H1 (cell line): ENCODE results near the gene FBXO46. TPM values are rescaled to one million over a fixed set of nuclear protein-coding genes. Genes with fewer than 3 reads are reported as not detected.

Experiments used
- CTCF ChIA-PET: fragments of 300-600 bp; sonication (Branson Sonifier 250); formaldehyde crosslinking; loops from one replicate; lab custom pipeline; 2021; ENCODE audit not compliant: partially characterized antibody; lab: Charles Lee
- POLR2A ChIA-PET: fragments of 300-600 bp; sonication (Branson Sonifier 250); formaldehyde crosslinking; loops from one replicate; lab custom pipeline; 2021; ENCODE audit warnings: inconsistent platforms; ENCODE audit not compliant: partially characterized antibody; lab: Charles Lee
- DNase-seq, 2 experiments: peaks; one replicate each; pipeline versions ENCODE4 v3.0.0 to v3.0.0-alpha.2; 2010 to 2022; ENCODE audit warnings: low spot score in 2 of 2, low read depth in 1 of 2, mixed read lengths in 1 of 2
- FAIRE-seq: peaks from 2 replicates; lab custom pipeline; 2011; peaks lifted over from hg19 to GRCh38; lab: Jason Lieb, UNC
- H2AFZ ChIP-seq: 2 replicates; pipeline ENCODE4 v1.8.1; 2012; ENCODE audit warnings: low read length, inconsistent platforms
- H2AK5ac ChIP-seq: 2 replicates; pipeline ENCODE4 v1.6.1; 2013; ENCODE audit warnings: low read depth, low read length
- H2BK120ac ChIP-seq: replicated peaks from 2 replicates; pipeline ENCODE3; 2013; ENCODE audit warnings: low read depth, low read length, inconsistent platforms
- H2BK12ac ChIP-seq: 2 replicates; pipeline ENCODE4 v1.6.1; 2013; ENCODE audit warnings: low read depth, low read length
- H2BK15ac ChIP-seq: 2 replicates; pipeline ENCODE4 v1.6.1; 2013; ENCODE audit warnings: low read length
- H2BK20ac ChIP-seq: 2 replicates; pipeline ENCODE4 v1.6.1; 2013; ENCODE audit warnings: low read length
- H2BK5ac ChIP-seq: 2 replicates; pipeline ENCODE4 v1.6.1; 2013; ENCODE audit warnings: low read depth, low read length
- H3K14ac ChIP-seq: 2 replicates; pipeline ENCODE4 v1.6.1; 2013; ENCODE audit warnings: inconsistent platforms; ENCODE audit not compliant: insufficient read length
- H3K18ac ChIP-seq: 2 replicates; pipeline ENCODE4 v1.6.1; 2013; ENCODE audit warnings: low read length; ENCODE audit errors: extremely low read depth
- H3K23ac ChIP-seq: 2 replicates; pipeline ENCODE4 v1.6.1; 2013; ENCODE audit warnings: inconsistent platforms; ENCODE audit not compliant: insufficient read length
- H3K23me2 ChIP-seq: 2 replicates; pipeline ENCODE4 v1.6.1; 2013; ENCODE audit warnings: low read depth, low read length
- H3K27ac ChIP-seq: 2 replicates; pipeline ENCODE4 v1.6.1; 2011; ENCODE audit warnings: low read depth, low read length, inconsistent platforms
- H3K27me3 ChIP-seq, 4 experiments: replicated peaks in 1 of 4; 1 replicate in 1 of 4; 2 replicates in 3 of 4; pipeline versions ENCODE4 v1.6.1 to v1.8.1; 2011 to 2013; ENCODE audit warnings: low read length in 3 of 4, mild to moderate bottlenecking in 3 of 4, inconsistent platforms in 2 of 4, mixed read lengths in 2 of 4, moderate library complexity in 1 of 4; ENCODE audit not compliant: control insufficient read depth in 3 of 4, insufficient read depth in 3 of 4; ENCODE audit errors: extremely low read depth in 1 of 4
- H3K36me3 ChIP-seq, 4 experiments: 2 replicates each; pipeline versions ENCODE4 v1.6.1 to v1.8.1; 2011 to 2013; ENCODE audit warnings: mild to moderate bottlenecking in 4 of 4, low read length in 3 of 4, moderate library complexity in 2 of 4, control low read depth in 1 of 4, inconsistent platforms in 1 of 4; ENCODE audit not compliant: insufficient read depth in 4 of 4, control insufficient read depth in 2 of 4
- H3K4ac ChIP-seq: replicated peaks from 2 replicates; pipeline ENCODE3; 2013; ENCODE audit warnings: low read length, low read depth, mixed read lengths, inconsistent platforms; ENCODE audit not compliant: insufficient read length
- H3K4me1 ChIP-seq, 4 experiments: replicated peaks in 1 of 4; 1 replicate in 1 of 4; 2 replicates in 3 of 4; pipeline versions ENCODE4 v1.6.1 to v1.8.1; 2011 to 2013; ENCODE audit warnings: low read length in 3 of 4, inconsistent platforms in 2 of 4, mixed read lengths in 1 of 4; ENCODE audit not compliant: insufficient read depth in 4 of 4, control insufficient read depth in 3 of 4
- H3K4me2 ChIP-seq, 2 experiments: 2 replicates each; pipeline versions ENCODE4 v1.6.1 to v1.8.1; 2011 to 2013; ENCODE audit warnings: low read depth in 2 of 2, low read length in 2 of 2, control low read depth in 1 of 2, inconsistent platforms in 1 of 2, mild to moderate bottlenecking in 1 of 2; ENCODE audit not compliant: insufficient read depth in 1 of 2
- H3K4me3 ChIP-seq, 4 experiments: fragments of 200-600, 300-600 bp in 1 of 4; sonication (generic), shearing (Covaris generic), sonication (Bioruptor Twin) in 1 of 4; 2 replicates each; pipeline versions ENCODE4 v1.5.1 to v1.8.1; 2011 to 2016; ENCODE audit warnings: low read length in 4 of 4, low read depth in 3 of 4, control low read depth in 2 of 4, inconsistent platforms in 2 of 4, mild to moderate bottlenecking in 2 of 4, mixed read lengths in 1 of 4, moderate library complexity in 1 of 4; ENCODE audit not compliant: insufficient read depth in 2 of 4; ENCODE audit errors: extremely low read depth in 1 of 4
- H3K56ac ChIP-seq: replicated peaks from 2 replicates; pipeline ENCODE3; 2013; ENCODE audit warnings: low read depth, mild to moderate bottlenecking, mixed read lengths, low read length, inconsistent platforms; ENCODE audit not compliant: insufficient read length
- H3K79me1 ChIP-seq: 2 replicates; pipeline ENCODE4 v1.6.1; 2013; ENCODE audit warnings: low read depth, low read length, control low read depth
- H3K79me2 ChIP-seq, 2 experiments: 2 replicates each; pipeline versions ENCODE4 v1.6.1 to v1.8.1; 2012 to 2013; ENCODE audit warnings: low read length in 2 of 2, mild to moderate bottlenecking in 2 of 2, inconsistent platforms in 1 of 2; ENCODE audit not compliant: insufficient read depth in 2 of 2, control insufficient read depth in 1 of 2
- H3K9ac ChIP-seq, 4 experiments: replicated peaks in 1 of 4; 1 replicate in 1 of 4; 2 replicates in 3 of 4; pipeline versions ENCODE4 v1.6.1 to v1.8.1; 2011 to 2013; ENCODE audit warnings: low read depth in 3 of 4, low read length in 3 of 4, control low read depth in 2 of 4, mild to moderate bottlenecking in 2 of 4, moderate library complexity in 2 of 4, inconsistent platforms in 1 of 4; ENCODE audit errors: extremely low read depth in 1 of 4
- H3K9me3 ChIP-seq, 2 experiments: 2 replicates each; pipeline versions ENCODE4 v1.6.1 to v1.8.1; 2012 to 2013; ENCODE audit warnings: mild to moderate bottlenecking in 2 of 2, moderate library complexity in 2 of 2, control low read depth in 1 of 2, inconsistent platforms in 1 of 2, low read depth in 1 of 2, low read length in 1 of 2, mixed read lengths in 1 of 2; ENCODE audit not compliant: insufficient read depth in 2 of 2
- H4K20me1 ChIP-seq, 2 experiments: replicated peaks in 1 of 2; 2 replicates each; pipeline versions ENCODE3 to v1.8.1; 2011 to 2013; ENCODE audit warnings: inconsistent platforms in 2 of 2, low read length in 2 of 2, mild to moderate bottlenecking in 1 of 2; ENCODE audit not compliant: insufficient read depth in 2 of 2, control insufficient read depth in 1 of 2
- H4K5ac ChIP-seq: 2 replicates; pipeline ENCODE4 v1.6.1; 2013; ENCODE audit warnings: low read length, low read depth, mixed read lengths, inconsistent platforms; ENCODE audit not compliant: insufficient read length
- H4K8ac ChIP-seq: 2 replicates; pipeline ENCODE4 v1.8.0; 2013; ENCODE audit warnings: mild to moderate bottlenecking, moderate library complexity, low read length, inconsistent platforms; ENCODE audit not compliant: insufficient read depth; ENCODE audit errors: extremely low read depth
- H4K91ac ChIP-seq: replicated peaks from 2 replicates; pipeline ENCODE3; 2013; ENCODE audit warnings: low read length, mixed read lengths, inconsistent platforms; ENCODE audit not compliant: insufficient read length
- ATF3 ChIP-seq: IDR thresholded peaks from 2 replicates; pipeline ENCODE4 v1.6.1; 2011; ENCODE audit warnings: low read depth, mild to moderate bottlenecking, low read length; ENCODE audit not compliant: insufficient read depth
- CREB1 ChIP-seq: IDR thresholded peaks from 2 replicates; pipeline ENCODE4 v1.6.1; 2012; ENCODE audit warnings: inconsistent platforms
- NANOG ChIP-seq: IDR thresholded peaks from 2 replicates; pipeline ENCODE4 v1.6.1; 2011; ENCODE audit warnings: low read length, low read depth, mild to moderate bottlenecking, inconsistent platforms; ENCODE audit not compliant: insufficient read depth, poor library complexity, severe bottlenecking
- SP4 ChIP-seq: IDR thresholded peaks from 2 replicates; pipeline ENCODE4 v1.6.1; 2012; ENCODE audit warnings: low read length, inconsistent platforms
- USF2 ChIP-seq: IDR thresholded peaks from 2 replicates; pipeline ENCODE4 v1.6.1; 2011; ENCODE audit warnings: low read length, improper control_type of control experiment
- WGBS, 2 experiments: shearing (Covaris generic) in 1 of 2; methylation state at CpG; one replicate each; pipeline versions ENCODE4 v1.1.6 to v1.1.7; 2013 to 2015; ENCODE audit warnings: low lambda C conversion rate in 2 of 2, mixed read lengths in 2 of 2, inconsistent platforms in 1 of 2, low coverage in 1 of 2, missing lambda C conversion rate in 1 of 2; ENCODE audit not compliant: insufficient replicate concordance in 2 of 2, insufficient coverage in 1 of 2, insufficient read length in 1 of 2; ENCODE audit errors: extremely low coverage in 1 of 2, missing lambda C conversion rate in 1 of 2; 5-methylcytosine and 5-hydroxymethylcytosine counted together
- polyA plus RNA-seq, 7 experiments: library from polyadenylated mRNA; depleted of rRNA in 3 of 7; stranded (reverse) in 5 of 7; unstranded in 2 of 7; fragments of >200 nt in 5 of 7; fragments of 200-250 nt in 2 of 7; gene quantifications; 1 replicate in 5 of 7; 2 replicates in 1 of 7; 4 replicates in 1 of 7; pipeline versions ENCODE4 v1.2.1 to v1.2.3, GENCODE V29; 2011 to 2013; ENCODE audit warnings: missing spikeins in 2 of 7, mixed read lengths in 2 of 7
- total RNA-seq: library from RNA; stranded (reverse); fragmentation: NEBNext Ultra II Directional; extraction: Animal tissue kit (Norgen Biotek cat#: 25700); gene quantifications from 2 replicates; pipeline ENCODE4 v1.2.1, GENCODE V29; 2021

Gene FBXO46
- total and polyA plus RNA-seq, 2 of the 8 experiments (the other 6 are each of a cell fraction or from before 2014, with no cell fraction given) = 11.2 to 38.9 TPM

- WGBS, 2 experiments = 85% methylated on average over 2 of the region's 2 CpGs; no CpG with 5 or more reads in 1 of the 2 experiments
- Histone ChIP-seq H3K14ac (no peak overlapping the region), H3K23me2 (peaks cover 19% of the 10 kb centered on the region), H3K4ac (no peak overlapping the region), H4K91ac (no peak overlapping the region), H3K79me2 (no peaks in the 10 kb centered on the region), H3K36me3 (peaks cover 6 to 10% (median 7%) of the 10 kb centered on the region in 4 experiments; a peak in 5 of 8 replicates), H3K23ac (no peak overlapping the region), H3K9ac (no peak overlapping the region), H3K56ac (no peak overlapping the region), H2AFZ (no peak overlapping the region), H3K9me3 (no peaks in the 10 kb centered on the region), H3K79me1 (no peaks in the 10 kb centered on the region), H2BK15ac (no peak overlapping the region), H2BK120ac (no peak overlapping the region), H4K5ac (no peak overlapping the region), H3K27me3 (no peaks in the 10 kb centered on the region), H4K8ac (no peak overlapping the region), H4K20me1 (peaks cover 2 to 4% of the 10 kb centered on the region in 2 experiments), H2BK20ac (no peak overlapping the region), H3K18ac (no peak overlapping the region), H3K4me1 (peaks cover 0 to 7% (median 5%) of the 10 kb centered on the region in 4 experiments; a peak in 4 of 7 replicates), H3K27ac (no peak overlapping the region), H3K4me3 (no peak overlapping the region), H2BK5ac (no peak overlapping the region), H3K4me2 (no peak overlapping the region), H2BK12ac (no peak overlapping the region), H2AK5ac (no peak overlapping the region)
- ChIA-PET POLR2A (interaction anchor here (1.0 to 16.2 kb wide), 11 partner anchors 7 to 374 kb away, joined by 3 to 284 read pairs (median 7); partner anchors contain the start of genes DMPK, FBXO46, MEIOSIN and RSPH6A), CTCF (interaction anchor here (0.6 to 6.7 kb wide), 12 partner anchors 8 to 334 kb away, joined by 3 to 55 read pairs (median 4); partner anchors contain the start of genes DMPK, MEIOSIN and RSPH6A)
- DNase-seq (no peak), FAIRE-seq (no peak)
- no peak for TF ChIP-seq USF2
- TF ChIP-seq SP4 = no peak
- no peak for TF ChIP-seq ATF3
- no peak for TF ChIP-seq NANOG
- TF ChIP-seq CREB1 = no peak
Observed at GRCh38 chr19:45773384-45773783, 42.7 kb upstream of the FBXO46 start.
